H9 (cell line): ENCODE results near the gene GFPT2. TPM values are rescaled to one million over a fixed set of nuclear protein-coding genes. Genes with fewer than 3 reads are reported as not detected.
A peak's percentile ranks its signal among the peaks of the same experiment; 100 is the strongest.

Source experiments
- DNase-seq: peaks from one replicate; pipeline ENCODE4 v3.0.0-alpha.2; 2017
- H2AFZ ChIP-seq: one replicate; pipeline ENCODE4 v1.6.1; 2013; ENCODE audit warnings: mild to moderate bottlenecking, low read length, control low read depth, moderate library complexity
- H2AK5ac ChIP-seq: 2 replicates; pipeline ENCODE4 v1.6.1; 2013; ENCODE audit warnings: low read length, control low read depth, mixed read lengths; ENCODE audit not compliant: insufficient read length
- H2BK120ac ChIP-seq: one replicate; pipeline ENCODE4 v1.6.1; 2013; ENCODE audit warnings: low read depth, mild to moderate bottlenecking, low read length, control low read depth, inconsistent platforms; ENCODE audit not compliant: poor library complexity, severe bottlenecking
- H2BK12ac ChIP-seq: 2 replicates; pipeline ENCODE4 v1.6.1; 2013; ENCODE audit warnings: low read length, control low read depth, mixed read lengths, low read depth; ENCODE audit not compliant: insufficient read length
- H2BK15ac ChIP-seq: 2 replicates; pipeline ENCODE4 v1.6.1; 2013; ENCODE audit warnings: low read depth, low read length, control low read depth
- H2BK20ac ChIP-seq: one replicate; pipeline ENCODE4 v1.6.1; 2013; ENCODE audit warnings: low read depth, mild to moderate bottlenecking, low read length, control low read depth, inconsistent platforms; ENCODE audit not compliant: poor library complexity, severe bottlenecking
- H2BK5ac ChIP-seq: 2 replicates; pipeline ENCODE4 v1.6.1; 2013; ENCODE audit warnings: low read length, control low read depth, mixed read lengths; ENCODE audit not compliant: insufficient read length
- H3K14ac ChIP-seq: 2 replicates; pipeline ENCODE4 v1.6.1; 2013; ENCODE audit warnings: low read length, control low read depth; ENCODE audit not compliant: insufficient read depth
- H3K18ac ChIP-seq: 2 replicates; pipeline ENCODE4 v1.6.1; 2013; ENCODE audit warnings: low read depth, mild to moderate bottlenecking, mixed read lengths, low read length, control low read depth; ENCODE audit not compliant: insufficient read length
- H3K23ac ChIP-seq: 2 replicates; pipeline ENCODE4 v1.6.1; 2013; ENCODE audit warnings: low read length, control low read depth, mixed read lengths, low read depth; ENCODE audit not compliant: insufficient read length
- H3K23me2 ChIP-seq: 2 replicates; pipeline ENCODE4 v1.6.1; 2013; ENCODE audit warnings: low read depth, mild to moderate bottlenecking, mixed read lengths, low read length, control low read depth; ENCODE audit not compliant: insufficient read length, poor library complexity, severe bottlenecking
- H3K27ac ChIP-seq: 2 replicates; pipeline ENCODE4 v1.5.1; 2013; ENCODE audit warnings: low read length, control low read depth, mixed read lengths, low read depth; ENCODE audit not compliant: insufficient read length
- H3K27me3 ChIP-seq: 2 replicates; pipeline ENCODE4 v1.6.1; 2013; ENCODE audit warnings: low read length, control low read depth, inconsistent platforms; ENCODE audit not compliant: insufficient read depth
- H3K4ac ChIP-seq: 2 replicates; pipeline ENCODE4 v1.6.1; 2013; ENCODE audit warnings: low read depth, mild to moderate bottlenecking, control low read depth, inconsistent platforms, low read length, moderate library complexity
- H3K4me1 ChIP-seq: 2 replicates; pipeline ENCODE4 v1.6.1; 2013; ENCODE audit warnings: low read length, control low read depth, inconsistent platforms; ENCODE audit not compliant: insufficient read depth
- H3K4me2 ChIP-seq: 2 replicates; pipeline ENCODE4 v1.6.1; 2013; ENCODE audit warnings: low read length, control low read depth, mixed read lengths; ENCODE audit not compliant: insufficient read length, insufficient read depth
- H3K56ac ChIP-seq: 2 replicates; pipeline ENCODE4 v1.6.1; 2013; ENCODE audit warnings: low read depth, mild to moderate bottlenecking, mixed read lengths, low read length, control low read depth; ENCODE audit not compliant: insufficient read length
- H3K79me1 ChIP-seq: 2 replicates; pipeline ENCODE4 v1.6.1; 2013; ENCODE audit warnings: low read depth, mild to moderate bottlenecking, moderate library complexity, low read length, control low read depth, inconsistent platforms; ENCODE audit not compliant: insufficient read depth, poor library complexity, severe bottlenecking
- H3K79me2 ChIP-seq: 2 replicates; pipeline ENCODE4 v1.6.1; 2013; ENCODE audit warnings: low read length, control low read depth, inconsistent platforms; ENCODE audit not compliant: insufficient read depth
- H3K9ac ChIP-seq: 2 replicates; pipeline ENCODE4 v1.6.1; 2013; ENCODE audit warnings: low read length, control low read depth, mixed read lengths; ENCODE audit not compliant: insufficient read length; ENCODE audit errors: extremely low read depth
- H3K9me3 ChIP-seq: one replicate; pipeline ENCODE4 v1.6.1; 2013; ENCODE audit warnings: low read depth, low read length, inconsistent platforms; ENCODE audit not compliant: control insufficient read depth
- H3T11ph ChIP-seq: one replicate; pipeline ENCODE4 v1.6.1; 2013; ENCODE audit warnings: mild to moderate bottlenecking, low read length, control low read depth, inconsistent platforms
- H4K20me1 ChIP-seq: one replicate; pipeline ENCODE4 v1.6.1; 2013; ENCODE audit not compliant: control insufficient read depth, insufficient read length, insufficient read depth
- H4K5ac ChIP-seq: 2 replicates; pipeline ENCODE4 v1.6.1; 2013; ENCODE audit warnings: low read depth, mild to moderate bottlenecking, mixed read lengths, low read length, control low read depth; ENCODE audit not compliant: insufficient read length
- H4K8ac ChIP-seq: replicated peaks from 2 replicates; pipeline ENCODE4 v1.6.1; 2013; ENCODE audit warnings: low read length, control low read depth, mixed read lengths, low read depth; ENCODE audit not compliant: insufficient read length
- H4K91ac ChIP-seq: 2 replicates; pipeline ENCODE4 v1.6.1; 2013; ENCODE audit warnings: low read depth, mild to moderate bottlenecking, moderate library complexity, mixed read lengths, low read length, control low read depth; ENCODE audit not compliant: insufficient read length
- H3K27ac Mint-ChIP-seq, 3 experiments: 2 replicates in 2 of 3; 3 replicates in 1 of 3; pipeline ENCODE4 v1.8.0; 2020 to 2021; ENCODE audit warnings: mixed read lengths in 3 of 3, mild to moderate bottlenecking in 1 of 3, moderate library complexity in 1 of 3
- H3K27me3 Mint-ChIP-seq: 2 replicates; pipeline ENCODE4 v1.8.0; 2021; ENCODE audit warnings: low read depth, mild to moderate bottlenecking, moderate library complexity, mixed read lengths
- H3K36me3 Mint-ChIP-seq, 3 experiments: 2 replicates in 2 of 3; 3 replicates in 1 of 3; pipeline ENCODE4 v1.8.0; 2020 to 2021; ENCODE audit warnings: low read depth in 3 of 3, mixed read lengths in 3 of 3; ENCODE audit not compliant: insufficient read depth in 1 of 3
- H3K4me1 Mint-ChIP-seq, 2 experiments: 2 replicates each; pipeline ENCODE4 v1.8.0; 2020; ENCODE audit warnings: mixed read lengths in 2 of 2
- H3K4me3 Mint-ChIP-seq, 2 experiments: 2 replicates in 1 of 2; 3 replicates in 1 of 2; pipeline ENCODE4 v1.8.0; 2020 to 2021; ENCODE audit warnings: mild to moderate bottlenecking in 2 of 2, mixed read lengths in 2 of 2, moderate library complexity in 1 of 2
- H3K9me3 Mint-ChIP-seq, 2 experiments: 2 replicates in 1 of 2; 3 replicates in 1 of 2; pipeline ENCODE4 v1.8.0; 2020; ENCODE audit warnings: mild to moderate bottlenecking in 2 of 2, mixed read lengths in 2 of 2, moderate library complexity in 1 of 2
- CTCF ChIP-seq: fragments of 200-600 bp; sonication (generic); conservative IDR thresholded peaks from 3 replicates; pipeline ENCODE4 v1.8.0; 2021; ENCODE audit warnings: antibody characterized with exemption, mild to moderate bottlenecking
- WGBS: extraction: QIAGEN DNeasy Blood & Tissue Kit; methylation state at CpG from one replicate; pipeline ENCODE4 v1.1.7; 2013; ENCODE audit warnings: missing lambda C conversion rate, low lambda C conversion rate, mixed read lengths; ENCODE audit not compliant: insufficient read length; ENCODE audit errors: extremely low coverage; 5-methylcytosine and 5-hydroxymethylcytosine counted together
- total RNA-seq: library from RNA; stranded (reverse); gene quantifications from 2 replicates; pipeline ENCODE4 v1.2.1, GENCODE V29; 2021

GFPT2 gene
- total RNA-seq, 1 experiment from 2014 or later = 89.8 TPM

GRCh38 chr5:180291943-180292831, 60.9 kb downstream of the GFPT2 start, which contains the start of gene MAPK9:
Gene MAPK9, minus strand, starts transcription at chr5:180292083. Its CDS starts 11,522 bp downstream, at chr5:180280561.
- H3K36me3 Mint-ChIP-seq = peaks cover 14 to 18% (median 17%) of the 10 kb centered on the region in 3 experiments
- H3K4me3 Mint-ChIP-seq = peak within 1 kb of the TSS; percentile 89 to 99
- Histone ChIP-seq H2BK20ac (no peak within 1 kb of the TSS), H3K9me3 (no peaks in the 10 kb centered on the region), H3K14ac (peak within 1 kb of the TSS; percentile 85), H3K27me3 (no peaks in the 10 kb centered on the region), H3K4me1 (peaks cover 2% of the 10 kb centered on the region; the same call in 1 of the 2 replicates), H2BK12ac (no peak within 1 kb of the TSS), H3K56ac (no peak within 1 kb of the TSS), H2AFZ (no peak within 1 kb of the TSS), H3K4me2 (peak within 1 kb of the TSS; percentile 60), H4K20me1 (no peaks in the 10 kb centered on the region), H4K8ac (no peak within 1 kb of the TSS), H2AK5ac (no peak within 1 kb of the TSS), H4K5ac (no peak within 1 kb of the TSS), H3K79me1 (peaks cover 4% of the 10 kb centered on the region), H2BK120ac (no peak within 1 kb of the TSS), H3K4ac (no peak within 1 kb of the TSS), H3T11ph (no peak within 1 kb of the TSS), H3K18ac (no peak within 1 kb of the TSS), H3K9ac (no peak within 1 kb of the TSS), H4K91ac (no peak within 1 kb of the TSS), H3K27ac (no peak within 1 kb of the TSS), H3K79me2 (peaks cover 12% of the 10 kb centered on the region; the same call in 1 of the 2 replicates), H3K23me2 (peaks cover 2% of the 10 kb centered on the region), H2BK5ac (no peak within 1 kb of the TSS), H2BK15ac (no peak within 1 kb of the TSS), H3K23ac (no peak within 1 kb of the TSS)
- no peak for TF ChIP-seq CTCF
- H3K27ac Mint-ChIP-seq = peak within 1 kb of the TSS; percentile 77 to 93 (median 88); a peak in 5 of 7 replicates
- H3K9me3 Mint-ChIP-seq = peaks cover 0 to 4% of the 10 kb centered on the region in 2 experiments; a peak in 4 of 5 replicates
- WGBS = no CpG with 5 or more reads among the region's 122 CpGs
- no peaks in the 10 kb centered on the region; the same call in 1 of the 2 replicates for H3K27me3 Mint-ChIP-seq
- H3K4me1 Mint-ChIP-seq = peaks cover 35 to 52% of the 10 kb centered on the region in 2 experiments
- DNase-seq = peak; percentile 81
